GM12878 (cell line): ENCODE results near the gene NFE2.

Experiments
- BRCA1 ChIP-seq: IDR thresholded peaks from 2 replicates; pipeline ENCODE4 v1.6.1; 2011; ENCODE audit warnings: low read depth, low read length, improper control_type of control experiment
- CHD2 ChIP-seq: IDR thresholded peaks from 2 replicates; pipeline ENCODE4 v1.6.1; 2011; ENCODE audit warnings: low read depth, low read length, improper control_type of control experiment, borderline replicate concordance
- POLR2AphosphoS5 ChIP-seq: IDR thresholded peaks from 2 replicates; pipeline ENCODE4 v1.6.1; 2011; ENCODE audit warnings: mild to moderate bottlenecking, low read length, inconsistent platforms
- ZBTB11 ChIP-seq: fragments of 450-650 bp; formaldehyde crosslinking; IDR thresholded peaks from 2 replicates; pipeline ENCODE4 v1.5.0; 2022; ENCODE audit warnings: mild to moderate bottlenecking, missing genetic modification characterization

- TF ChIP-seq CHD2, result no peak
- TF ChIP-seq POLR2AphosphoS5, result no peak
- no peak for TF ChIP-seq BRCA1
- TF ChIP-seq ZBTB11 (CRISPR knock-in tag), result no peak
These were observed 47.6 kb downstream of the NFE2 start for GRCh38 chr12:54253240-54253639.
